Peyer's patch (tissue), 4 donors: ENCODE results near the gene UBE4A. TPM values are rescaled to one million over a fixed set of nuclear protein-coding genes. Genes with fewer than 3 reads are reported as not detected.

Experiments used
- DNase-seq, 3 donors: peaks; one replicate each; pipeline ENCODE4 v3.0.0-alpha.2; 2017 to 2019
- H3K27ac ChIP-seq, 4 donors: fragments of 200-600 bp; sonication (generic); one replicate each; pipeline ENCODE4 v1.5.1; 2016 to 2019
- H3K27me3 ChIP-seq, 2 donors: fragments of 200-600 bp; sonication (generic); one replicate each; pipeline ENCODE4 v1.5.1; 2019
- H3K36me3 ChIP-seq, 3 donors: fragments of 200-600 bp; sonication (generic); one replicate each; pipeline ENCODE4 v1.5.1; 2016 to 2019
- H3K4me1 ChIP-seq, 4 donors: fragments of 200-600 bp; sonication (generic); one replicate each; pipeline ENCODE4 v1.5.1; 2016 to 2019
- H3K4me3 ChIP-seq, 4 donors: fragments of 200-600 bp; sonication (generic); 1 replicate in 3 of 4; 2 replicates in 1 of 4; pipeline ENCODE4 v1.5.1; 2016 to 2019; ENCODE audit warnings: mild to moderate bottlenecking in 1 of 4
- H3K9me3 ChIP-seq, 4 donors: fragments of 200-600 bp; sonication (generic); one replicate each; pipeline ENCODE4 v1.5.1; 2016 to 2019; ENCODE audit warnings: mild to moderate bottlenecking in 1 of 4
- CTCF ChIP-seq, 6 experiments: fragments of 450-650 bp in 4 of 6; fragments of 200-600 bp in 2 of 6; sonication (generic) in 1 of 6; IDR thresholded peaks; one replicate each; pipeline ENCODE4 v1.5.1; 2017 to 2019; ENCODE audit warnings: antibody characterized with exemption in 6 of 6, mild to moderate bottlenecking in 3 of 6, moderate library complexity in 1 of 6
- POLR2A ChIP-seq, 2 donors: fragments of 450-650 bp; IDR thresholded peaks; one replicate each; pipeline ENCODE4 v1.5.1; 2017; ENCODE audit warnings: antibody characterized with exemption in 2 of 2, mild to moderate bottlenecking in 2 of 2, moderate library complexity in 2 of 2
- total RNA-seq, 4 donors: library from RNA; depleted of rRNA; stranded (reverse); fragments of >200 nt; gene quantifications; one replicate each; pipeline ENCODE4 v1.1.0, GENCODE V29; 2016

UBE4A gene
- total RNA-seq, 4 donors from 2014 or later, result 47.7 to 60.1 (median 54.1) TPM

- TF ChIP-seq CTCF (IDR thresholded peaks at IDR 0.05) (no peak), POLR2A (IDR thresholded peaks at IDR 0.05) (no peak)
- Histone ChIP-seq H3K27me3 (no peaks in the 10 kb centered on the region), H3K36me3 (no peaks in the 10 kb centered on the region), H3K4me1 (peaks cover 0 to 23% (median 10%) of the 10 kb centered on the region in 4 donors), H3K4me3 (no peak overlapping the region), H3K9me3 (no peaks in the 10 kb centered on the region), H3K27ac (no peak overlapping the region)
- no peak for DNase-seq
Measured at GRCh38 chr11:118312328-118312727, 47.1 kb upstream of the UBE4A start.

- Histone ChIP-seq H3K36me3 (no peaks in the 10 kb centered on the region), H3K9me3 (no peaks in the 10 kb centered on the region), H3K27me3 (no peaks in the 10 kb centered on the region), H3K4me1 (peaks cover 0 to 27% (median 12%) of the 10 kb centered on the region in 4 donors), H3K27ac (no peak overlapping the region), H3K4me3 (no peak overlapping the region)
- DNase-seq, result no peak
- TF ChIP-seq POLR2A (IDR thresholded peaks at IDR 0.05), result no peak
- no peak for TF ChIP-seq CTCF (IDR thresholded peaks at IDR 0.05)
Measured at GRCh38 chr11:118313242-118313641, 46.2 kb upstream of the UBE4A start.

GRCh38 chr11:118314988-118315411 is 44.4 kb upstream of the UBE4A start:
- no peaks in the 10 kb centered on the region for H3K27me3 ChIP-seq
- TF ChIP-seq CTCF (IDR thresholded peaks at IDR 0.05), result no peak
- no peak for TF ChIP-seq POLR2A (IDR thresholded peaks at IDR 0.05)
- no peak overlapping the region for H3K4me3 ChIP-seq
- peak overlapping the region in 3 of 4 donors; percentile 54 to 75 (median 57) for H3K27ac ChIP-seq
- H3K9me3 ChIP-seq, result no peaks in the 10 kb centered on the region
- H3K36me3 ChIP-seq, result no peaks in the 10 kb centered on the region
- DNase-seq, result no peak
- H3K4me1 ChIP-seq, result peaks cover 0 to 35% (median 18%) of the 10 kb centered on the region in 4 donors

- Histone ChIP-seq H3K27me3 (no peaks in the 10 kb centered on the region), H3K4me3 (no peak overlapping the region), H3K9me3 (no peaks in the 10 kb centered on the region), H3K27ac (peak overlapping the region in 1 of 4 donors; percentile 6), H3K4me1 (peaks cover 0 to 44% (median 21%) of the 10 kb centered on the region in 4 donors), H3K36me3 (no peaks in the 10 kb centered on the region)
- no peak for DNase-seq
- no peak for TF ChIP-seq CTCF (IDR thresholded peaks at IDR 0.05)
Measured at GRCh38 chr11:118318124-118318523, 41.3 kb upstream of the UBE4A start.

GRCh38 chr11:118318581-118319336 is 40.6 kb upstream of the UBE4A start:
- no peak for DNase-seq
- Histone ChIP-seq H3K4me1 (peaks cover 0 to 44% (median 21%) of the 10 kb centered on the region in 4 donors), H3K27me3 (no peaks in the 10 kb centered on the region), H3K9me3 (no peaks in the 10 kb centered on the region), H3K27ac (peak overlapping the region in 2 of 4 donors; percentile 19 to 32), H3K36me3 (no peaks in the 10 kb centered on the region), H3K4me3 (no peak overlapping the region)
- TF ChIP-seq POLR2A (IDR thresholded peaks at IDR 0.05), result no peak
- TF ChIP-seq CTCF (IDR thresholded peaks at IDR 0.05), result no peak
